Upper lobe of right lung (tissue), 1 donor: Measurements from ENCODE around the gene INSIG2. TPM values are rescaled to one million over a fixed set of nuclear protein-coding genes. Genes with fewer than 3 reads are reported as not detected.

ENCODE experiments used
- ATAC-seq: fragments of 200-7000 bp; cut with Tn5 transposase; one replicate; pipeline ENCODE4 v1.9.1; 2020; ENCODE audit warnings: mild to moderate bottlenecking, moderate library complexity
- DNase-seq: peaks from one replicate; pipeline ENCODE4 v3.0.0-alpha.2; 2020
- H3K27ac ChIP-seq: fragments of 200-600 bp; one replicate; pipeline ENCODE4 v1.8.0; 2022
- H3K27me3 ChIP-seq: fragments of 200-600 bp; one replicate; pipeline ENCODE4 v1.8.0; 2022; ENCODE audit warnings: mild to moderate bottlenecking
- H3K36me3 ChIP-seq: fragments of 200-600 bp; one replicate; pipeline ENCODE4 v1.8.0; 2022
- H3K4me1 ChIP-seq: fragments of 200-600 bp; one replicate; pipeline ENCODE4 v1.8.0; 2022
- H3K4me3 ChIP-seq: fragments of 200-600 bp; one replicate; pipeline ENCODE4 v1.8.0; 2022; ENCODE audit warnings: mild to moderate bottlenecking
- H3K9me3 ChIP-seq: fragments of 200-600 bp; one replicate; pipeline ENCODE4 v1.8.0; 2022
- CTCF ChIP-seq: fragments of 200-600 bp; IDR thresholded peaks from one replicate; pipeline ENCODE4 v1.8.0; 2022; ENCODE audit warnings: antibody characterized with exemption
- intact Hi-C: fragments of 100-400 bp; cut with DNase I; formaldehyde crosslinking; loops from one replicate; pipeline ENCODE4 v1.11.0; 2022
- total RNA-seq: library from RNA; stranded (reverse); fragmentation: NEBNext Ultra II Directional; extraction: Animal tissue kit (Norgen Biotek cat#: 25700); gene quantifications from one replicate; pipeline ENCODE4 v1.2.1, GENCODE V29; 2021
- donor health status: DM: no; HTN: yes; CAD: no; lungs with severe emphysema.

Gene INSIG2
- total RNA-seq, 1 donor from 2014 or later: 42.0 TPM

DNA sequence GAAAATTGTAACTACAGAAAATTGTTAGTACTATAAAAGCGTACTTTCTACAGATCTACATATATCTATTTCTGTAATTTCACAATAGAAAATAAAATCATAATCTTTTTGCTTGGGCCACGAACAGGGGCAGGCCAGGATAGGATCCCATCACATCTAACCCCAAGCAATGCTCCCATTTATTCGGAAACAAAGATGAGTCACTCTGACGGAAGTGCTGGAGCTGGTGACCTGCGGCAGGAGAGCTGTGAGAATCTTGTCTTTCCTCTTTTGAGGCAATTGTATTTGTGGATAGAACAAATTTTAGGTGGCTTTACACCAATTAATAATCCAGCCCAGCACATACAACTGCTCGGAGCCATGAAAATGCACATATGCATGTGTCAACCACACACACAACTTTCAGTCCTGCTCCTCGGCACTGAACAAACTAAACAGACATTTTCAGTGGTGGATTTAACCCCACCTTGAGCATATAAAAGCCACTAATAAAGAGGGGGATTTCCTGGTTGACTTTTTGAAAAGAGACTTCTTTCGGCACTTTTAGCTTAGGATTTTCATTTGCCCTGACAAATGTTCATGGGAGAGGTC, 22.3 kb upstream of the INSIG2 start:
- intact Hi-C loops: no loop called here
- H3K36me3 ChIP-seq: no peaks in the 10 kb centered on the region
- ATAC-seq (no peak), DNase-seq (no peak)
- no peak overlapping the region for H3K27ac ChIP-seq
- TF ChIP-seq CTCF: no peak
- no peaks in the 10 kb centered on the region for H3K4me1 ChIP-seq
- H3K9me3 ChIP-seq: no peaks in the 10 kb centered on the region
- H3K4me3 ChIP-seq: no peak overlapping the region
- peaks cover 7% of the 10 kb centered on the region for H3K27me3 ChIP-seq

DNA sequence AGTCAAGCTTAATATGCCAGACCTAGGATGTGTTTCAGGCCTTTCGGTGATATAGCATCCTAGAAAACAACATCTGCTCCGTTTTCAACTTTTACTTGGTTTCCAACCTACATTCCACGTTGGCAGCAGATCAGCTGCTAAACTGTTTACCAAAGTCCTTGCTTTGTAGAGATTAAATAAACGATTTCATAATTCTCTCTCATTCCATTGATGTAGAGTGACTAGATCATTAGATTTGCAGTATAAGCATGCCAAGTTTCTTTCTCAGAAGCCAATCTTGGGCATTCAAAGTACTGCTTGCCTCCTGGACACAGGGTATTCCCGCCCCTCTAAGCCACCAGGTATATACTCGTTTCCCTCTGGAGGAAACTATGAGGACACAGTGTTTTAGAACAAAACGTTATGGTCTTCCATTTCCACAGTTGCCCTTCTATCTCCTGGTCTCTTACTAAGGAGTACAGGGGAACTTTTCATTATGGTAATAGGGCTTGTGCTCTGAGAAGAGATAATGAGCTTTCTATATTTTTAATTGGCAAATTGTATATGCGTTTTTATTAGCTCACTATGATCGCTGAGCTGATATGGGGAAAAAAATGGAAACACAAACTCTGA, 10.5 kb upstream of the INSIG2 start:
- peaks cover 12% of the 10 kb centered on the region for H3K4me1 ChIP-seq
- no peak overlapping the region for H3K27ac ChIP-seq
- no peak for TF ChIP-seq CTCF
- H3K27me3 ChIP-seq: no peaks in the 10 kb centered on the region
- H3K4me3 ChIP-seq: no peak overlapping the region
- peak; percentile 87 for ATAC-seq
- DNase-seq: no peak
- intact Hi-C loops: no loop called here
- no peaks in the 10 kb centered on the region for H3K36me3 ChIP-seq
- H3K9me3 ChIP-seq: no peaks in the 10 kb centered on the region

DNA sequence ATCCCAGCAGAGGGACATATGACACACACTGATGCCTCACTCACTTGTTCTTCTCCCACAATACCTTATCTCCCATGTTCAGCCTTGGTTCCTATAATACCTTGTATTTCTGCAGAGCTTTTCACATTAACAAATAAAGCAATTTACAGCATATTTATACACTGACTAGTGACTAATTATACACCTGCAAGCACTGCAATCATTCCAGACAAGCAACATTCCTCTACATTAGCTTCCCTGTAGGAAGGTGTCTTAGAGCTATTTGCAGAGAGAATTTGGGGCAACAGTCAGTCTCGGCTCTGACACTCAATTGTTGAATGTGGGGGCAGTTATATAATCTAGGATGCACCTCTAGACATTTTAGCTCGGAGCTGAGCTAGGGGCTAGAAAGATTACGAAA, 9.5 kb upstream of the INSIG2 start:
- ATAC-seq: peak; percentile 35

DNA sequence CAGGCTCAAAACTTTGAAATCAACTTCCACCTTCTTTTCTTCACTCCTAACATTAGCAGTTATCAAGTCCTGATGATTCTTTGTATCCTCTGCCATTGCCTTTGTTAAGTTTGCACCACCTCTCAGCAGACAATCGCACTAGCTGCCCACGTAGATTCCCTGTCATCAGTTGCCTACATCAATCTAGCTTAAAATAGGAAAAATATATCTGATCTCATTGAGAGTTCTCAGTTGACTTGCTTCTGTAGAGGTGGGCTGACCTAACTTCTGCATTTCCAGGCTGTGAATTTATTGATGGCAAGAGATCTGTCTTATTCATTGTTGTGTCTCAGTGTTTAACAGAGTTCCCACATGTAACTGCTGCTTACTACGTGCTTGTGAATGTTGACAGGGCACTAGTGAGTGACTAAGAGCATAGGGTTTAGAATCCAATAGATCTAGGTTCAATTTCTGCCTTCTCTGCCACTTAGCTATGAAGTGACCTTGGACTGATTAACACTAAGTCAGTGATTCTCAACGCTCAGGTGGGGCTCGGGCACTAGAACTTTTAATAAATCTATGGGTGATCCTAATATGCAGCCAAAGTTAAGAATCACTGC, 3.7 kb upstream of the INSIG2 start:
- no peaks in the 10 kb centered on the region for H3K36me3 ChIP-seq
- TF ChIP-seq CTCF: no peak
- ATAC-seq (no peak), DNase-seq (no peak)
- no peaks in the 10 kb centered on the region for H3K27me3 ChIP-seq
- H3K4me3 ChIP-seq: no peak overlapping the region
- H3K4me1 ChIP-seq: no peaks in the 10 kb centered on the region
- H3K27ac ChIP-seq: no peak overlapping the region
- intact Hi-C loops: no loop called here
- H3K9me3 ChIP-seq: no peaks in the 10 kb centered on the region

More for the DNA sequence above, 9.5 kb upstream of the INSIG2 start:
- no peak for TF ChIP-seq CTCF
- DNase-seq: no peak
- Histone ChIP-seq H3K36me3 (no peaks in the 10 kb centered on the region), H3K4me3 (no peak overlapping the region), H3K27ac (no peak overlapping the region), H3K27me3 (no peaks in the 10 kb centered on the region), H3K4me1 (peaks cover 12% of the 10 kb centered on the region), H3K9me3 (no peaks in the 10 kb centered on the region)
- intact Hi-C loops: no loop called here

- H3K9me3 ChIP-seq: no peaks in the 10 kb centered on the region
- no peaks in the 10 kb centered on the region for H3K27me3 ChIP-seq
- intact Hi-C loops: no loop called here
- H3K4me1 ChIP-seq: peaks cover 6% of the 10 kb centered on the region
- no peak overlapping the region for H3K4me3 ChIP-seq
- TF ChIP-seq CTCF: no peak
- no peak for ATAC-seq
- DNase-seq: no peak
- H3K36me3 ChIP-seq: no peaks in the 10 kb centered on the region
- no peak overlapping the region for H3K27ac ChIP-seq
Measured at GRCh38 chr2:118085173-118086023, 2.9 kb upstream of the INSIG2 start.
